ENCODE measurements around the gene PTPRJ. TPM values are rescaled to one million over a fixed set of nuclear protein-coding genes. Genes with fewer than 3 reads are reported as not detected.

Gene PTPRJ
- total RNA-seq, 1 experiment from 2014 or later = 19.8 TPM

DNA sequence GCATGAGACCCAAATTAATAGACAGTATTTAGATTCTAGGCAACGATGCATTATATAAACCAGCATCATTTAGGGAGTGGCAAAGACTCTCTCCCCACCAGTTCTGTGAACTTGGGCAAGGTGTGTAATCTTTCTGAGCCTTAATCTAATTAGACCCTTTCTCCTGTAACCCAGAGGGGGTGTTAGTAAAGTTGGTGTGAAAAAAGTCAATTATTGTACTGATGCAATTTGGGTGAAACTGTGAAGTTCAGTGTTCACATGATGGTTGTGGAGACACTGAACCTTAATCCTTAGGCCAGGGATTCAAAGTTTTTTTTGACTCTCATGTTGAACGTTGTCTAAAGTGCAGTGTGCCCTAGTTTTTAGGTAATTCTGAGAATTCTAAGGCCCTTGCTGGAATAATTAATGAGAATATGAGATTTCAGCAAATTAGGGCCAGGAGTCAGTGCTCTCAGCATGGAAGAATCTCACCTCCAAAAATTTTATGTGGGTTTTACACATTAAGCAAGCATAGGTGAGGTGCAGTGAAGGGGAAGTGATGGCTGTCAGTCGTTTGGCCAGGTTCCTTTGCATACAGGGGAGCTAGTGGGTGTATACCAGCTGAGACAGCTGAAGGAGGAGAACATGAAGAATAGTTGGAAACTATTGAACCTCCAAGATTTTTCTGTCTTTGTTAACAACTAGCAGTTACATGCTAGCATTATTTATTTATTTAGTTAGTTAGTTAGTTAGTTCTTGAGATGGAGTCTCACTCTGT is 94.2 kb downstream of the PTPRJ start:
- Histone ChIP-seq H3K36me3 (0 out of 2 replicates have a peak, but pooled peaks cover 4% of the 10 kb centered on the region), H3K4me1 (replicated peaks) (peaks cover 23% of the 10 kb centered on the region), H3K9me3 (replicated peaks) (no peaks in the 10 kb centered on the region), H3K4me3 (no peak overlapping the region), H3K27ac (no peak overlapping the region), H3K27me3 (replicated peaks) (no peaks in the 10 kb centered on the region)
- no peak for DNase-seq (ENCODE audit: low read depth in 1 of 2, low spot score in 2 of 2)

DNA sequence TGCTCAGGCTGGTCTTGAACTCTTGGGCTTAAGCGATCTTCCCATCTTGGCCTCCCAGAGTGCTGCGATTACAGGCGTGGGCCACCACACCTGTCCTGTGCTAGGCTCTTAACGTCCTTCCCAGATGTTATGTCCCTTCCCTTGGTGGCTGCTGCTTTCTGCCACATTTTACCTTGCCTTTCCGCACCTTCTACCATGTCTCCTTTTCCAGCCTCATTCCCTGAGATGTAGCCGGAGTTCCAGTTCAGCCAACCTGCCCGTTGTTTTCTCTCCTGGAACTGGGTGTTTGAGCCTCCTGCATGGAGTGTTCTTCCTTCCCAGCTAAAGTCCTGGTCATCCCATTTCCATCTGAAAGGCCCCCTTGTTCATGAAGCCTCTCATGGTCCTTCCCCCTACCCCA is 95.3 kb downstream of the PTPRJ start:
- Histone ChIP-seq H3K27me3 (replicated peaks) (no peaks in the 10 kb centered on the region), H3K4me1 (replicated peaks) (peaks cover 29% of the 10 kb centered on the region), H3K36me3 (no peaks in the 10 kb centered on the region), H3K9me3 (replicated peaks) (no peaks in the 10 kb centered on the region), H3K4me3 (no peak overlapping the region), H3K27ac (no peak overlapping the region)
- no peak for DNase-seq (ENCODE audit: low read depth in 1 of 2, low spot score in 2 of 2)

DNA sequence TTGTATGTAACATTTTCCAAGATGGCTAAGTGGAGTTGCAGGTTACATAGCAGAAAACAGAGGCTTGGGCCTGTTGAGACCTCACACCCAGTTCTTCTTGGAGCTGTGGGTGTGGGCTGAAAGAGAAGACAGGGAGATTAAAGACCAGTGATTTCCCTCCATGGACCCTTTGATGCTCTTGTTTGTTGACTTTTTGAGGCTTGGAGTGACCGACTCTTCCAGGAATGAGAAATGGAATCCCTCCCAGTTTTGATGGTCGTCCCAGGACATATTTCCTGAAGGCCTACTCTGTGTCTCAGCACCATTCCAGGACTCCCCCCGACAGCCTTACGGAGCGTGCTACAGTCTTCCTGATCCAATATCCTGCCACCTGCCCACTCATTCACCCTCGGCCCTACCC is 96.9 kb downstream of the PTPRJ start:
- H3K4me3 ChIP-seq = no peak overlapping the region
- H3K27me3 ChIP-seq (replicated peaks) = no peaks in the 10 kb centered on the region
- H3K27ac ChIP-seq = peak overlapping the region; percentile 39
- peak; percentile 54 to 70 for DNase-seq (ENCODE audit: low read depth in 1 of 2, low spot score in 2 of 2)
- no peaks in the 10 kb centered on the region for H3K9me3 ChIP-seq (replicated peaks)
- peaks cover 45% of the 10 kb centered on the region for H3K4me1 ChIP-seq (replicated peaks)
- H3K36me3 ChIP-seq = no peaks in the 10 kb centered on the region

DNA sequence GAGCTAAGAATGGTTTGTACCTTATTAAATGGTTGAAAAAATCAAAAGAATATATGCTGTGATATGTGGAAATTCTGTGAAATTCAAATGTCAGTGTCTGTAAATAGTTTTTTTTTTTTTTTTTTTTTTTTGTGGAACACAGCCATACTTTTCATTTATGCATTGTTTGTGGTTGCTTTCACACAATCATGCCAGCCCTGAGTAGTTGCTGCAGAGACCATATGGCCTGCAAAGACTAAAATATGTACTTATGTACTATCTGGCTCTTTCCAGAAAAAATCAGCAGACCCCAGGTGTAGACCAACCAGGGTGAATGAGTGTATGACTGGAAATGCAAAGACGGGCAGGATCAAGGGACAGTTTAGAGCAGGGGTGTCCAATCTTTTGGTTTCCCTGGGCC is 98.3 kb downstream of the PTPRJ start:
- Histone ChIP-seq H3K27ac (no peak overlapping the region), H3K4me3 (no peak overlapping the region), H3K36me3 (no peaks in the 10 kb centered on the region), H3K9me3 (replicated peaks) (no peaks in the 10 kb centered on the region), H3K27me3 (replicated peaks) (no peaks in the 10 kb centered on the region), H3K4me1 (replicated peaks) (peaks cover 50% of the 10 kb centered on the region)
- DNase-seq (ENCODE audit: low read depth in 1 of 2, low spot score in 2 of 2) = no peak

DNA sequence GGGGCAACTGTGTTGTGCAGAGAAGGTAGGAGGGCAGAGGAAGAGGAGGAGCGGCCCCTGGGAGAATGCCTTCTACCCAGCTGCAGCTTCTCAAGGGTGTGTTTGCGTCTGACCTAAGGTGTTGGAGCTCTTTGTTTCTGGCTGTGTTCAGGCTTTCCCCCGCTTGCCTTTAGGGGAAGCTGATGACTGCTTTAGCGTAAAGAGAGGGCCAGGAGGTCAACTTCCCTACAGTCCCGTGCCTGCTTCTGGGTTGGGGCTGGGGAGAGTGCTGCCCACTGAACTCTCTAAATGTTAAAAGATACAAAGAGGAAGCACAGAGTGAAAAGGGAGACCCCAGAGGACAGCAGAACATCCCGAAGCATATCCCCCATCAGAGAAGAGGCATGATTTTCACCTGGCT is 99.2 kb downstream of the PTPRJ start:
- Histone ChIP-seq H3K9me3 (replicated peaks) (no peaks in the 10 kb centered on the region), H3K4me3 (no peak overlapping the region), H3K27me3 (replicated peaks) (no peaks in the 10 kb centered on the region), H3K36me3 (0 out of 2 replicates have a peak, but pooled peaks cover 2% of the 10 kb centered on the region), H3K4me1 (replicated peaks) (peaks cover 50% of the 10 kb centered on the region), H3K27ac (no peak overlapping the region)
- no peak for DNase-seq (ENCODE audit: low read depth in 1 of 2, low spot score in 2 of 2)

DNA sequence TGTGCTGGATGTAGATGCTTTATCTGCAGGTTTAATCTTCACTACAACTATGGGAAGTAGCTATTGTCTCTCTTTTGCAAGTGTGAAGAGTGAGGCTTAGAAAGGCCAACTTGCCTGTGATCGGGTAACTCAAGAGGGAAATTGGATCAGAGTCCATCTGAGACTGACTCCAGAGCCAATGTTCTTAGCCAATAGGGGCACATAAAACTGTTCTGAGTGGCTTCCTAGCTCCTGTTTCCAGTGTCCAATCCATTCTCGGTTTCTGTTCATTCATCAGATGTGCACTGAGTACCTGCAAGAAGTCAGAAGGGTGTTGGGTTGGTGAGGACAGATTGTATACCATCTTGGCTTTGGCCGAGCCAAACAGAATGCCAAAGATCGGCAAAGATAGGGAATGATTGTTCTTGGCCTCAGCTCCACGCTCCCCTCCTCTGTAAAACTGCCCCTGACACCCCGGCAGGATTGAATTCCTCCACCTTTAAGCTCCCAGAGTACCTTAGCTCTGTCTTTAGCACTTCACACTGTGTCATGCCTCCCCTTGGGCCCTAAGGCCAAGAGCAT is 100.0 kb downstream of the PTPRJ start:
- 0 out of 2 replicates have a peak, but pooled peaks cover 3% of the 10 kb centered on the region for H3K36me3 ChIP-seq
- H3K9me3 ChIP-seq (replicated peaks) = no peaks in the 10 kb centered on the region
- H3K27ac ChIP-seq = peak overlapping the region; percentile 77

DNA sequence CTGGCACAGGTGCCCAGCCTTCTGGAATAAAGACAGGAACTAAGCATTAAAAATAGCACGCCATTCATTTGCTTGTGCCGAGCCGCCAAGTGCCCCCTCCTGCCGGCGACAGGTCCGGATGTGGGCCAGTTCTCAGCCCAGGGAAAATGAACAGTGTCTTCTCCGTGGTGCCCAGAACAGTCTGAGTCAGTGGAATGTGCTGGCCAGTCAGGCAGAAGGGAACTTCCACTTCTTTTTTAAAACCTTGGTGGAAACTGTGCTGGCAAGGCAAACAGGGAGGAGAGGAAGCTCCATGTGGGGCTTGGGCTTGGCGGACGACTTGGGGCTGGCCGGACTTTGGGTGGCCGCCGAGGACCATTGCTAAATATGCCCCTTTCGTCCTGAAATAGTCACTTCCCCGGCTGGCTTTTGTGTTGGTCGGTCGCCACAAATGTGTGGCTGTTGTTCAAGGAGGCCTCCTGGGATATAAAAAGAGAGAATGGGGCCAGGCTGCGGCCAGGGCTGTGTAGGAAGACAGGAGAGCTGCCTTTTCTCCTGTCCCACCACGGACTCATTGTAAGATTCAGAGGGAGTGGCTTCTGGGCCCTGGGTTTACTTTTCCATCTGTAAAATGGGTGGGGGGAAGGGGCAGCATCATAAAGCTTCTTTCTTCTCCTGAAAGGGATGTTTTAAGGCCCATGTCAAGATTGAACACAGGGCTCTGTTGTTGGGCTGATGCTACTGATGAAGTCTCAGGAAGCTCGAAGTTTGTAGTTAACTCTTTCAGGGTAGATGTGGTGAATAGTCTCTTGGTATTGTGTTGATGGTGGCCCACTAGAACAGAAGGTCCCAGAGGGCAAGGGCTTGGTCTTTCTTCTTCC is 101.0 kb downstream of the PTPRJ start:
- Histone ChIP-seq H3K27me3 (replicated peaks) (no peaks in the 10 kb centered on the region), H3K9me3 (replicated peaks) (no peaks in the 10 kb centered on the region), H3K36me3 (0 out of 2 replicates have a peak, but pooled peaks cover 3% of the 10 kb centered on the region), H3K4me1 (replicated peaks) (peaks cover 50% of the 10 kb centered on the region), H3K27ac (peak overlapping the region; percentile 77), H3K4me3 (0 out of 2 replicates have a peak overlapping the region, but pooled peaks have one; percentile 7)
- peak; percentile 87 to 88 for DNase-seq (ENCODE audit: low read depth in 1 of 2, low spot score in 2 of 2)

More for the DNA sequence above, 100.0 kb downstream of the PTPRJ start:
- no peak for DNase-seq (ENCODE audit: low read depth in 1 of 2, low spot score in 2 of 2)
- H3K4me1 ChIP-seq (replicated peaks) = peaks cover 50% of the 10 kb centered on the region
- no peak overlapping the region for H3K4me3 ChIP-seq
- no peaks in the 10 kb centered on the region for H3K27me3 ChIP-seq (replicated peaks)

DNA sequence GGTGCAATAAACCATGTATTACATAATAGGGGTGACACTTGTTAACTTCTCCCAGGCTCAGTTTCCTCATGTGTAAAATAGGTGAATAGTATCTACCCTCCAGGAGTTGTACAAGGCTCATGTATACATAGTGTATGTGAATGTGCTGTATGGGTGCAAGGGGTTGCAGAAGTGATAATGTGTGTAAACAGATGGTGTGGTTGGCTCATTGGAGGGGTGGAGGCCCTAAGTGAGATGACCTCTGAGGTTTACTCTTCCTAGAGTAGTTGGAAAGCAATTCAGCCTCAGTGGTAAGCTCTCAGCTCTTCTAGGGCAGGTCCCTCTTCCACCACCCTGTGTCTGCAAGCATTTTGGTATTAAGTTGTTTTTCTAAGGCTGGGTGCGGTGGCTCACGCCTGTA is 102.4 kb downstream of the PTPRJ start:
- Histone ChIP-seq H3K27me3 (replicated peaks) (no peaks in the 10 kb centered on the region), H3K36me3 (0 out of 2 replicates have a peak, but pooled peaks cover 6% of the 10 kb centered on the region), H3K9me3 (replicated peaks) (no peaks in the 10 kb centered on the region), H3K4me1 (replicated peaks) (peaks cover 38% of the 10 kb centered on the region), H3K4me3 (no peak overlapping the region), H3K27ac (no peak overlapping the region)
- no peak for DNase-seq (ENCODE audit: low read depth in 1 of 2, low spot score in 2 of 2)

DNA sequence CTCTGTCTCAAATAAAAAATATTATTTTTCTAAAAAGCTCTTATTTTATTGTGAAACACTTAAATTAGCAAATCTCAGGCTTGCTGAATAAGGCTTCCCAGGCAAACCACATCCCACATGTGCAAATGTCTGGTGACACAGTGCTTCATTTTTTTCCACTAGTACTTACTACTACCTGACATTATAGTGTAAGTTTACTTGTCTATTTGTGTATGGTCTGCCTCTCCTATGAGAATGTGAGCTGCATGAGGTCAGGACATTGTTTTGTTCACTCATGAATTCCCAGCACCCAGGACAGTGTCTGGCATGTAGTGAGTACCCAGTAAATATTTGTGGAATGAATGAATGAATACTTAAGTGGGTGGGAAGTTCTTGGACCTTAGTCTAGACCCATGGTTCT is 103.1 kb downstream of the PTPRJ start:
- Histone ChIP-seq H3K27me3 (replicated peaks) (no peaks in the 10 kb centered on the region), H3K27ac (no peak overlapping the region), H3K4me3 (no peak overlapping the region), H3K9me3 (replicated peaks) (no peaks in the 10 kb centered on the region), H3K4me1 (replicated peaks) (peaks cover 32% of the 10 kb centered on the region), H3K36me3 (0 out of 2 replicates have a peak, but pooled peaks cover 8% of the 10 kb centered on the region)
- no peak for DNase-seq (ENCODE audit: low read depth in 1 of 2, low spot score in 2 of 2)

DNA sequence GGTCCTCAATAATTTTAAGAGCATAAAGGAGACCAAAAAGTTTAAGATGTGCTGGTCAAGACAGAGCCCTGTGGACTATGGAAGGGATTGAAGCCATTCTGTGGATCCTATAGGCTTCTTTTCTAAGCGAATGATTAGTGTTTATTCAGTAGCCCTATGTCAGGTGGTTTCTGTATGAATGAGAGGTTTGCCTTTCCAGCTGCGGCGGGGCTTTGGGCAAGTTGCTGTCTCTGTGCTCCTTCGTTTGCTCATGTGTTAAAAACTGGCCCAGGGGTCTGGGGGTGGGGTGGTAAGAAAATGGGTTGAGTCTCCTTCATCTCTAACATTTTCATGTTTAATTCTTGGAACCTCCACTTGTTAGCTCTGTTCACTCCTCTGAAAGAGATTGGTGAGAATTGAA is 105.3 kb downstream of the PTPRJ start:
- H3K27ac ChIP-seq = no peak overlapping the region
- no peaks in the 10 kb centered on the region for H3K9me3 ChIP-seq (replicated peaks)
- DNase-seq (ENCODE audit: low read depth in 1 of 2, low spot score in 2 of 2) = no peak
- no peak overlapping the region for H3K4me3 ChIP-seq
- peaks cover 21% of the 10 kb centered on the region for H3K4me1 ChIP-seq (replicated peaks)
- H3K36me3 ChIP-seq = 0 out of 2 replicates have a peak, but pooled peaks cover 8% of the 10 kb centered on the region
- H3K27me3 ChIP-seq (replicated peaks) = no peaks in the 10 kb centered on the region

DNA sequence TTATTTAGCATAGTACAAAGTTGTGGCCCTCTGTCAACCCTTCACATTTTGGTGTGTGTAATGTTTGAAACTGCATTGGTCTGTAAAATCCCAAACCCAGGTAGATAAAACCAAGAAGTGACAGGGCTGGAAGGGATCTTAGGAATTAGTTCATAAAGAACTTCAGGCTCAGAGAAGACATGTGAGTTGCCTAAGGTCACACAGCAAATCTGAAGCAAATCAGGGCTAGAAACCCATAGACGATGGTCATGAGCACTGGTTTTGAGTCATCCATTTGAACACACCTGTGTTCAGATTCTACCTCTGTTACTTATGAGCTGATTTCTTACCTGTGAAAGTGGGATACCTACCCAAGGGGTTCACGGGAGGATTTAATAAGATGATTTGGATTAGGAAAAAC is 107.1 kb downstream of the PTPRJ start:
- Histone ChIP-seq H3K27me3 (replicated peaks) (no peaks in the 10 kb centered on the region), H3K36me3 (0 out of 2 replicates have a peak, but pooled peaks cover 8% of the 10 kb centered on the region), H3K9me3 (replicated peaks) (no peaks in the 10 kb centered on the region)

DNA sequence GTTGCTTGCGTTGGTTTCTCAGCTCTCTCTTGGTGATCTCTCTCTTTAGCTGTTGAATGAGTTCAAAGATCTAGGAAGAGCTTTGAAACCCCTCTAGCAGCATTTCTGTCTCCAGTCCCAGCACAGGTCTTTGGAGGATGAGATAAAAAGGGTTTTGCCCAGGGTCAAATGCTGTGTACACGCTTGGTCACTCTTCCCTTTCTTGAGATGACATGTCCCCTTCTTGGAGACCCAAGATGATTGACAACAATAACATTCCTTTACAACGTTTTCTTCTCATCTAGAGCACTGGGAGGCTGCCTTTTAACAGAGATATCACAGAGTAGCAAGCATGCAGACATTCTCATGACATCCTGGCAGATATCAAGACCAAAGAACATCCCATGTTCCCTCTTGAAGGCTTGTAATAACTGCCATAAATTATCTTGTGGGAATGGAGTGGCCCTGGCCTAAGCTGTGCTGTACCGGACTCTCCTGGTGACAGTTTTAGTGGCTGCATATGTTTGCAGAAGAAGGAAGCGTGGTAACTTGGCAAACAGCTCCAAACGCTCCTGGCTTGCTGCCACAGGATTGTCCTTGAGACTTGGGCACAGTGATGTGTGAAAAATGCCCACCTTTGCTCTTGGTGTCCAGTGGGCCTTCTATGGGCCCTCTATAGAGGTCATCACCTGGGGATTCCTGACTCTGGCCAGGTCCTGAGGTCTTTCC is 107.8 kb downstream of the PTPRJ start:
- no peaks in the 10 kb centered on the region; the same call in 1 of the 2 replicates for H3K4me1 ChIP-seq (replicated peaks)
- H3K27me3 ChIP-seq (replicated peaks) = no peaks in the 10 kb centered on the region
- H3K9me3 ChIP-seq (replicated peaks) = no peaks in the 10 kb centered on the region
- no peak overlapping the region for H3K4me3 ChIP-seq
- no peak for DNase-seq (ENCODE audit: low read depth in 1 of 2, low spot score in 2 of 2)
- 0 out of 2 replicates have a peak, but pooled peaks cover 8% of the 10 kb centered on the region for H3K36me3 ChIP-seq
- no peak overlapping the region for H3K27ac ChIP-seq

More for the DNA sequence above, 107.1 kb downstream of the PTPRJ start:
- no peak for DNase-seq (ENCODE audit: low read depth in 1 of 2, low spot score in 2 of 2)
- H3K4me1 ChIP-seq (replicated peaks) = peaks cover 5% of the 10 kb centered on the region; the same call in 1 of the 2 replicates
- H3K4me3 ChIP-seq = no peak overlapping the region
- no peak overlapping the region for H3K27ac ChIP-seq

DNA sequence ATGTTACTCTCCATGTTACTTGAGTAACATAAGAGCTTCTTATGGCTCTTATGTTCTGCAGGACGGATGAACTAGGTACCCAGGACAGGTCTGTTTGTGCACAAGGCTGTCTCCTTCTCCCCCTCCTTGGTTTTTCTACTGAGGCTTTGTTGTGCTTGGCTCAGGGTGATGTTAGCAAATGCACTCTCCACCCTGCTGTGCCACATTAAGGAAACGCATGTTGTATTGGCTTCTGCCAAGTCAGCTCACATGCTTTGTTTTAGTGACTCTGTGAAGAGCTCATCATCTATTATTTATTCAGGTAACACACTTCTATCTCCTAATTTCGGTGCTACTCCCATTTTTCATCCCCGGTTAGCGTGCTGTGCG is 108.3 kb downstream of the PTPRJ start:
- H3K4me3 ChIP-seq = no peak overlapping the region
- no peaks in the 10 kb centered on the region for H3K4me1 ChIP-seq (replicated peaks)
- no peaks in the 10 kb centered on the region for H3K27me3 ChIP-seq (replicated peaks)
- 0 out of 2 replicates have a peak, but pooled peaks cover 8% of the 10 kb centered on the region for H3K36me3 ChIP-seq
- DNase-seq (ENCODE audit: low read depth in 1 of 2, low spot score in 2 of 2) = no peak
- no peak overlapping the region for H3K27ac ChIP-seq
- no peaks in the 10 kb centered on the region for H3K9me3 ChIP-seq (replicated peaks)

All from SJSA1 (cell line).